ENCODE results near the gene SPEM3.

- no peak for TF ChIP-seq POLR2AphosphoS5 (IDR thresholded peaks at IDR 0.05; ENCODE audit: insufficient read depth, low read depth, low read length)
- TF ChIP-seq CTCF (IDR thresholded peaks at IDR 0.05; ENCODE audit: extremely low read depth in 1 of 2, insufficient read depth in 1 of 2, low read depth in 1 of 2, low read length in 2 of 2): no peak
Measured at GRCh38 chr17:7415784-7416183, 12.9 kb upstream of the SPEM3 start.

Measured in endothelial cell of umbilical vein (primary cell).